ENCODE measurements around the gene WDR4. TPM values are rescaled to one million over a fixed set of nuclear protein-coding genes. Genes with fewer than 3 reads are reported as not detected.
A peak's percentile ranks its signal among the peaks of the same experiment; 100 is the strongest.

Gene WDR4
- total and polyA plus RNA-seq, 4 donors, result 10.3 to 29.6 (median 16.2) TPM

DNA sequence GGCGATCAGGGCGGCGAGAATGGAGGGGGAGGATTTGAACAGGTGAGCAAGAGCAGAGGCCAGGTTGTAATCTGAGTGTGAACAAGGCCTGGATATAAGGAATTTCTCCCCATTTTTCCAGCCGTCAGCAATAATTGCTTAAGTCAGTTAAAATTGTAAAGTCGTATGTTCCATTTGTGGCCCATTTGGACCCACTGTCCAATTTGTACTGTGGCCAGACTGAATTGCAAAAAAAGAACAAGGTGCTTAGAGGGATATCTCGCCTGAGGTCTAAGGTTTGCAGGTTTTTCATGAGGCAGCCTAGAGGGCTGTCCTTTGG, 45.1 kb upstream of the WDR4 start:
- ATAC-seq (ENCODE audit: insufficient read depth, low FRiP score) (no peak), DNase-seq (no peak)
- no peaks in the 10 kb centered on the region for H3K27me3 ChIP-seq (ENCODE audit: control insufficient read depth in 3 of 3, insufficient read depth in 3 of 3, low read length in 2 of 3)
- no peaks in the 10 kb centered on the region for H3K9me3 ChIP-seq (ENCODE audit: control insufficient read depth in 4 of 4, insufficient read depth in 3 of 4, low read length in 3 of 4)
- no peak overlapping the region for H3K9ac ChIP-seq (ENCODE audit: insufficient read depth in 1 of 2, low read length in 2 of 2)
- H3K36me3 ChIP-seq (ENCODE audit: control insufficient read depth in 4 of 4, insufficient read depth in 4 of 4, low read length in 4 of 4), result no peaks in the 10 kb centered on the region
- H3K4me3 ChIP-seq, result no peak overlapping the region
- peak overlapping the region in 1 of 2 donors; percentile 32 for H3K27ac ChIP-seq (ENCODE audit: low read depth in 1 of 2, low read length in 1 of 2)
- peaks cover 0 to 12% (median 6%) of the 10 kb centered on the region in 5 donors for H3K4me1 ChIP-seq (ENCODE audit: control insufficient read depth in 5 of 5, insufficient read depth in 5 of 5, low read length in 5 of 5)
- WGBS, 2 donors, result 89 to 90% methylated on average over 6 of the region's 6 CpGs
- TF ChIP-seq, protein P1, sequence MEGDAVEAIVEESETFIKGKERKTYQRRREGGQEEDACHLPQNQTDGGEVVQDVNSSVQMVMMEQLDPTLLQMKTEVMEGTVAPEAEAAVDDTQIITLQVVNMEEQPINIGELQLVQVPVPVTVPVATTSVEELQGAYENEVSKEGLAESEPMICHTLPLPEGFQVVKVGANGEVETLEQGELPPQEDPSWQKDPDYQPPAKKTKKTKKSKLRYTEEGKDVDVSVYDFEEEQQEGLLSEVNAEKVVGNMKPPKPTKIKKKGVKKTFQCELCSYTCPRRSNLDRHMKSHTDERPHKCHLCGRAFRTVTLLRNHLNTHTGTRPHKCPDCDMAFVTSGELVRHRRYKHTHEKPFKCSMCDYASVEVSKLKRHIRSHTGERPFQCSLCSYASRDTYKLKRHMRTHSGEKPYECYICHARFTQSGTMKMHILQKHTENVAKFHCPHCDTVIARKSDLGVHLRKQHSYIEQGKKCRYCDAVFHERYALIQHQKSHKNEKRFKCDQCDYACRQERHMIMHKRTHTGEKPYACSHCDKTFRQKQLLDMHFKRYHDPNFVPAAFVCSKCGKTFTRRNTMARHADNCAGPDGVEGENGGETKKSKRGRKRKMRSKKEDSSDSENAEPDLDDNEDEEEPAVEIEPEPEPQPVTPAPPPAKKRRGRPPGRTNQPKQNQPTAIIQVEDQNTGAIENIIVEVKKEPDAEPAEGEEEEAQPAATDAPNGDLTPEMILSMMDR (IDR thresholded peaks at IDR 0.05; ENCODE audit: control extremely low read depth, extremely low read depth), result no peak

DNA sequence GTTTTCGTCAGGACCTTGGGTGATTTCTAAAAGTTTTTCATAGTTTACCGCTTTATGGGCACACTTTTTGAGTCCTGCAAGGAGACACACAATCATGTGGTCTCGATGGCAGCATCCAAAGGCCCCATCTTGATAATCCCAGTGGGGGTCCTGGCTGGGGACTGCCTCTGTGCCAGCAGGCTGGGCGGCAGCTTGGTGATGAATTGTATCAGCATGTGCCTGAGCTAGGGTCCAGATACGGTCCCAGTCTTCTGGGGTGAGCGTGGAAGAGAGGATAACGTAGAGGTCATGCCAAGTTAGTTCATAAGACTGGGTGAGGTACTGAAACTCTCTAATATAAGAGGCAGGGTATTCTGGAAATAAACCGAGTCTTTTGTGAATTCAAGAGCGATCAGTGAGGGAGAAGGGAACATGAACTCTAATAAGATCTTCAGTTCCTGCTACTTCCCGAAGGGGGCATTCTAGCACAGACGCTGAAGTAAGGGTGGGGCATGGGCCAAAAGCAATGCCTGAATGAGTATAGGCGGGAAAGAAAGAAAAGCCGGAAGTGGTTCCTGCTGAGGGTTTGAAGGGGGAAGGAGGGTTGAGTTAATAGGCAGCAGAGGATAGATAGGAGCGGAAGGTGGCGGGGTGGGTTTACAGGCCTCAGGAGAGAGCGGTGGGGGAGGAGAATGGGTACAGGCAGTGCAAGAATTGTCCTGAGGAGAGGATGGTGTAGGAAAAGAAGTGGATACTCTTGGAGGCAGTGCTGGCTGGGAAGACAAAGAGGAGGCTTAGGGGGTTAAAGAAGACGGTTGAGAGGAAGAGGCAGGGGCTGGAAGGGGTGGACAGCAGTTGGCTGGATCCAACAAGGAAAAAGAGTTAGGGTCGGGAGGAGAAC, 44.5 kb upstream of the WDR4 start:
- Histone ChIP-seq H3K36me3 (ENCODE audit: control insufficient read depth in 4 of 4, insufficient read depth in 4 of 4, low read length in 4 of 4) (no peaks in the 10 kb centered on the region), H3K4me1 (ENCODE audit: control insufficient read depth in 5 of 5, insufficient read depth in 5 of 5, low read length in 5 of 5) (peaks cover 0 to 12% (median 6%) of the 10 kb centered on the region in 5 donors), H3K9ac (ENCODE audit: insufficient read depth in 1 of 2, low read length in 2 of 2) (peak overlapping the region in 1 of 2 donors; percentile 70), H3K27ac (ENCODE audit: low read depth in 1 of 2, low read length in 1 of 2) (peak overlapping the region in 1 of 2 donors; percentile 32), H3K9me3 (ENCODE audit: control insufficient read depth in 4 of 4, insufficient read depth in 3 of 4, low read length in 3 of 4) (no peaks in the 10 kb centered on the region), H3K4me3 (no peak overlapping the region), H3K27me3 (ENCODE audit: control insufficient read depth in 3 of 3, insufficient read depth in 3 of 3, low read length in 2 of 3) (no peaks in the 10 kb centered on the region)
- ATAC-seq (ENCODE audit: insufficient read depth, low FRiP score) (peak; percentile 91), DNase-seq (peak; percentile 90 to 95 (median 95))
- 25 to 26% methylated on average over 18 of the region's 18 CpGs for WGBS, 2 donors
- TF ChIP-seq, protein P1 (IDR thresholded peaks at IDR 0.05; ENCODE audit: control extremely low read depth, extremely low read depth), result peak; percentile 84

DNA sequence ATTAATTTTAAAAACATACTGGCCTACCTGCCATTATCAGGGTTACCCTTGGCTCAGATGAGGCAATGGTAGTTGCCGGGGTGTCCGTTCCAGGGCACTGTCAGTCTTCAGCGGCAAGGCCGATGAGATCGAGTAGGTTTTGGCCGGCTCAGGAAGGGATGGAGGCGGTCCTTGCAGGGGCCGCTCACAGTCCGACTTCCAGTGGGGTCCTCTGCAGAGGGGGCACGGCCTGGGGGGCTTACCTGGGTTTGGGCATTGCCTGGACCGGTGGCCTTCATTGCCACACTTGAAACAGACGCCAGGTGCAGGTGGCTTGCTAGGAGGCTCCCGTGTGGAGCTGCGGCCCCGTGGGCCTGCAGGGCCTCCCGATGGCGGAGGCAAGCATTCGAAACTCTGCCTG, 43.6 kb upstream of the WDR4 start:
- Histone ChIP-seq H3K36me3 (ENCODE audit: control insufficient read depth in 4 of 4, insufficient read depth in 4 of 4, low read length in 4 of 4) (no peaks in the 10 kb centered on the region), H3K27ac (ENCODE audit: low read depth in 1 of 2, low read length in 1 of 2) (no peak overlapping the region), H3K9me3 (ENCODE audit: control insufficient read depth in 4 of 4, insufficient read depth in 3 of 4, low read length in 3 of 4) (no peaks in the 10 kb centered on the region), H3K9ac (ENCODE audit: insufficient read depth in 1 of 2, low read length in 2 of 2) (no peak overlapping the region), H3K4me1 (ENCODE audit: control insufficient read depth in 5 of 5, insufficient read depth in 5 of 5, low read length in 5 of 5) (peaks cover 0 to 12% (median 6%) of the 10 kb centered on the region in 5 donors), H3K27me3 (ENCODE audit: control insufficient read depth in 3 of 3, insufficient read depth in 3 of 3, low read length in 2 of 3) (no peaks in the 10 kb centered on the region), H3K4me3 (no peak overlapping the region)
- 94 to 95% methylated on average over 18 of the region's 18 CpGs for WGBS, 2 donors
- DNase-seq (no peak), ATAC-seq (ENCODE audit: insufficient read depth, low FRiP score) (no peak)
- TF ChIP-seq, protein P1 (IDR thresholded peaks at IDR 0.05; ENCODE audit: control extremely low read depth, extremely low read depth), result no peak

Data from lung (tissue), 12 donors.